OCI-LY3 (cell line): ENCODE results near the gene SLC22A3.

Experiments
- H2AFZ ChIP-seq: fragments of 200-600, 300-600 bp; shearing (Covaris generic); 2 replicates; pipeline ENCODE4 v1.6.0; 2014; ENCODE audit warnings: antibody characterized with exemption, low read depth, low read length
- H3K27ac ChIP-seq: fragments of 200-600, 300-600 bp; sonication (generic); 2 replicates; pipeline ENCODE4 v1.5.1; 2014; ENCODE audit warnings: mild to moderate bottlenecking, low read length, moderate library complexity, mixed read lengths
- H3K27me3 ChIP-seq: fragments of 200-600, 300-600 bp; sonication (generic); 2 replicates; pipeline ENCODE4 v1.6.1; 2014; ENCODE audit warnings: low read depth, low read length, mixed read lengths
- H3K36me3 ChIP-seq: fragments of 200-600, 300-600 bp; sonication (generic); replicated peaks from 2 replicates; pipeline ENCODE3; 2014; ENCODE audit warnings: low read depth, low read length, mixed read lengths
- H3K4me1 ChIP-seq: fragments of 300-600, 200-600 bp; sonication (generic); 2 replicates; pipeline ENCODE4 v1.6.1; 2014; ENCODE audit warnings: low read length, mixed read lengths
- H3K4me2 ChIP-seq: fragments of 200-600, 300-600 bp; sonication (generic); 2 replicates; pipeline ENCODE4 v1.6.1; 2014; ENCODE audit warnings: low read length, mixed read lengths
- H3K4me3 ChIP-seq: fragments of 300-600, 200-600 bp; sonication (generic); 2 replicates; pipeline ENCODE4 v1.5.1; 2014; ENCODE audit warnings: antibody characterized with exemption, mild to moderate bottlenecking, low read length, moderate library complexity
- H3K79me2 ChIP-seq: fragments of 300-600, 200-600 bp; shearing (Covaris generic); 2 replicates; pipeline ENCODE4 v1.6.1; 2014; ENCODE audit warnings: mild to moderate bottlenecking, low read length, mixed read lengths
- H3K9ac ChIP-seq: fragments of 300-600, 200-600 bp; shearing (Covaris generic); 2 replicates; pipeline ENCODE4 v1.6.0; 2014; ENCODE audit warnings: mild to moderate bottlenecking, low read length, moderate library complexity
- H3K9me3 ChIP-seq: fragments of 200-600, 300-600 bp; shearing (Covaris generic); 2 replicates; pipeline ENCODE4 v1.6.1; 2014; ENCODE audit warnings: low read length, mixed read lengths; ENCODE audit not compliant: insufficient read depth
- H4K20me1 ChIP-seq: fragments of 200-600, 300-600 bp; sonication (generic); 2 replicates; pipeline ENCODE4 v1.6.1; 2016; ENCODE audit warnings: low read length, mixed read lengths; ENCODE audit not compliant: insufficient read depth
- CTCF ChIP-seq: fragments of 200-600, 300-600 bp; sonication (generic); IDR thresholded peaks from 2 replicates; pipeline ENCODE4 v1.5.1; 2014; ENCODE audit warnings: antibody characterized with exemption, low read length, low read depth
- EZH2phosphoT487 ChIP-seq: fragments of 200-600 bp; shearing (Covaris generic); IDR thresholded peaks from 2 replicates; pipeline ENCODE4 v1.6.1; 2018; ENCODE audit warnings: antibody characterized with exemption, mixed run types, low read depth

Gene SLC22A3

GRCh38 chr6:160418370-160418769 is 70.2 kb downstream of the SLC22A3 start:
- Histone ChIP-seq H3K79me2 (no peaks in the 10 kb centered on the region), H2AFZ (no peak overlapping the region), H3K27me3 (no peaks in the 10 kb centered on the region), H3K27ac (no peak overlapping the region), H3K4me2 (no peak overlapping the region), H3K4me3 (no peak overlapping the region), H3K36me3 (no peaks in the 10 kb centered on the region), H4K20me1 (no peaks in the 10 kb centered on the region), H3K9me3 (no peaks in the 10 kb centered on the region), H3K9ac (no peak overlapping the region), H3K4me1 (no peaks in the 10 kb centered on the region)
- no peak for TF ChIP-seq EZH2phosphoT487
- no peak for TF ChIP-seq CTCF

GRCh38 chr6:160419488-160419887 is 71.3 kb downstream of the SLC22A3 start:
- no peaks in the 10 kb centered on the region for H3K27me3 ChIP-seq
- H3K4me3 ChIP-seq, result no peak overlapping the region
- H4K20me1 ChIP-seq, result no peaks in the 10 kb centered on the region
- H3K4me1 ChIP-seq, result no peaks in the 10 kb centered on the region
- no peak for TF ChIP-seq EZH2phosphoT487
- no peak for TF ChIP-seq CTCF
- H3K79me2 ChIP-seq, result no peaks in the 10 kb centered on the region
- H3K27ac ChIP-seq, result no peak overlapping the region
- no peaks in the 10 kb centered on the region for H3K9me3 ChIP-seq
- H3K36me3 ChIP-seq, result no peaks in the 10 kb centered on the region
- H3K9ac ChIP-seq, result no peak overlapping the region
- H3K4me2 ChIP-seq, result no peak overlapping the region
- H2AFZ ChIP-seq, result no peak overlapping the region

GRCh38 chr6:160420253-160420968 is 72.2 kb downstream of the SLC22A3 start:
- Histone ChIP-seq H3K9ac (no peak overlapping the region), H3K27me3 (no peaks in the 10 kb centered on the region), H3K27ac (no peak overlapping the region), H3K4me1 (no peaks in the 10 kb centered on the region), H2AFZ (no peak overlapping the region), H3K36me3 (no peaks in the 10 kb centered on the region), H3K4me3 (no peak overlapping the region), H3K79me2 (no peaks in the 10 kb centered on the region), H4K20me1 (no peaks in the 10 kb centered on the region), H3K4me2 (no peak overlapping the region), H3K9me3 (no peaks in the 10 kb centered on the region)
- no peak for TF ChIP-seq CTCF
- TF ChIP-seq EZH2phosphoT487, result no peak

- Histone ChIP-seq H3K36me3 (no peaks in the 10 kb centered on the region), H3K27ac (no peak overlapping the region), H3K9me3 (no peaks in the 10 kb centered on the region), H3K4me3 (no peak overlapping the region), H3K27me3 (no peaks in the 10 kb centered on the region), H3K79me2 (no peaks in the 10 kb centered on the region), H3K9ac (no peak overlapping the region), H3K4me2 (no peak overlapping the region), H3K4me1 (no peaks in the 10 kb centered on the region), H4K20me1 (no peaks in the 10 kb centered on the region), H2AFZ (no peak overlapping the region)
- TF ChIP-seq EZH2phosphoT487, result no peak
- no peak for TF ChIP-seq CTCF
Observed at GRCh38 chr6:160420969-160421556, 72.9 kb downstream of the SLC22A3 start.
